ENCODE measurements around the gene POLK. TPM values are rescaled to one million over a fixed set of nuclear protein-coding genes. Genes with fewer than 3 reads are reported as not detected.
A peak's percentile ranks its signal among the peaks of the same experiment; 100 is the strongest.

Gene POLK
- total RNA-seq, 2 donors from 2014 or later = 13.7 to 16.8 TPM

- Histone ChIP-seq H3K27me3 (no peaks in the 10 kb centered on the region), H3K36me3 (no peaks in the 10 kb centered on the region), H3K4me3 (no peak overlapping the region), H3K4me1 (peaks cover 4% of the 10 kb centered on the region), H3K27ac (no peak overlapping the region), H3K9me3 (no peaks in the 10 kb centered on the region), H3K9ac (ENCODE audit: low read depth in 2 of 2, low read length in 2 of 2) (no peak overlapping the region)
- TF ChIP-seq, protein P1, sequence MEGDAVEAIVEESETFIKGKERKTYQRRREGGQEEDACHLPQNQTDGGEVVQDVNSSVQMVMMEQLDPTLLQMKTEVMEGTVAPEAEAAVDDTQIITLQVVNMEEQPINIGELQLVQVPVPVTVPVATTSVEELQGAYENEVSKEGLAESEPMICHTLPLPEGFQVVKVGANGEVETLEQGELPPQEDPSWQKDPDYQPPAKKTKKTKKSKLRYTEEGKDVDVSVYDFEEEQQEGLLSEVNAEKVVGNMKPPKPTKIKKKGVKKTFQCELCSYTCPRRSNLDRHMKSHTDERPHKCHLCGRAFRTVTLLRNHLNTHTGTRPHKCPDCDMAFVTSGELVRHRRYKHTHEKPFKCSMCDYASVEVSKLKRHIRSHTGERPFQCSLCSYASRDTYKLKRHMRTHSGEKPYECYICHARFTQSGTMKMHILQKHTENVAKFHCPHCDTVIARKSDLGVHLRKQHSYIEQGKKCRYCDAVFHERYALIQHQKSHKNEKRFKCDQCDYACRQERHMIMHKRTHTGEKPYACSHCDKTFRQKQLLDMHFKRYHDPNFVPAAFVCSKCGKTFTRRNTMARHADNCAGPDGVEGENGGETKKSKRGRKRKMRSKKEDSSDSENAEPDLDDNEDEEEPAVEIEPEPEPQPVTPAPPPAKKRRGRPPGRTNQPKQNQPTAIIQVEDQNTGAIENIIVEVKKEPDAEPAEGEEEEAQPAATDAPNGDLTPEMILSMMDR (IDR thresholded peaks at IDR 0.05) = no peak
- intact Hi-C loops (cut with DNase I) = loop anchor here (10.0 kb wide), 1 partner anchor 153 kb away; no protein-coding TSS in a partner anchor
- no peak for DNase-seq
These were observed 3.9 kb upstream of the POLK start for GRCh38 chr5:75507841-75508240.

- peak overlapping the region; percentile 87 for H3K4me3 ChIP-seq
- no peaks in the 10 kb centered on the region for H3K9me3 ChIP-seq
- intact Hi-C loops (cut with DNase I) = loop anchor here (10.0 kb wide), 1 partner anchor 155 kb away; no protein-coding TSS in a partner anchor
- H3K9ac ChIP-seq (ENCODE audit: low read depth in 2 of 2, low read length in 2 of 2) = peak overlapping the region in 1 of 2 donors; percentile 27
- TF ChIP-seq, protein P1 (IDR thresholded peaks at IDR 0.05) = no peak
- DNase-seq = no peak
- H3K36me3 ChIP-seq = no peaks in the 10 kb centered on the region
- no peak overlapping the region for H3K27ac ChIP-seq
- H3K27me3 ChIP-seq = no peaks in the 10 kb centered on the region
- H3K4me1 ChIP-seq = peaks cover 6% of the 10 kb centered on the region
These were observed 2.1 kb upstream of the POLK start for GRCh38 chr5:75509546-75509945.

- intact Hi-C loops (cut with DNase I) = loop anchor here (10.0 kb wide), 1 partner anchor 155 kb away; no protein-coding TSS in a partner anchor
- DNase-seq = peak; percentile 20
- H3K4me1 ChIP-seq = peaks cover 6% of the 10 kb centered on the region
These were observed 1.7 kb upstream of the POLK start for GRCh38 chr5:75509956-75510355.

GRCh38 chr5:75510417-75510835 is 1.3 kb upstream of the POLK start:
- H3K9ac ChIP-seq (ENCODE audit: low read depth in 2 of 2, low read length in 2 of 2) = peak overlapping the region; percentile 88 to 96
- no peaks in the 10 kb centered on the region for H3K9me3 ChIP-seq
- intact Hi-C loops (cut with DNase I) = no loop called here
- peak overlapping the region; percentile 91 for H3K27ac ChIP-seq
- no peak for DNase-seq
- H3K36me3 ChIP-seq = no peaks in the 10 kb centered on the region
- peak overlapping the region; percentile 87 for H3K4me3 ChIP-seq
- peaks cover 6% of the 10 kb centered on the region for H3K4me1 ChIP-seq
- H3K27me3 ChIP-seq = no peaks in the 10 kb centered on the region
- TF ChIP-seq, protein P1 (IDR thresholded peaks at IDR 0.05) = no peak

More at GRCh38 chr5:75509956-75510355, 1.7 kb upstream of the POLK start:
- Histone ChIP-seq H3K36me3 (no peaks in the 10 kb centered on the region), H3K27me3 (no peaks in the 10 kb centered on the region), H3K4me3 (peak overlapping the region; percentile 87), H3K9ac (ENCODE audit: low read depth in 2 of 2, low read length in 2 of 2) (peak overlapping the region in 1 of 2 donors; percentile 27), H3K27ac (peak overlapping the region; percentile 91), H3K9me3 (no peaks in the 10 kb centered on the region)
- TF ChIP-seq, protein P1 (IDR thresholded peaks at IDR 0.05) = no peak

DNA sequence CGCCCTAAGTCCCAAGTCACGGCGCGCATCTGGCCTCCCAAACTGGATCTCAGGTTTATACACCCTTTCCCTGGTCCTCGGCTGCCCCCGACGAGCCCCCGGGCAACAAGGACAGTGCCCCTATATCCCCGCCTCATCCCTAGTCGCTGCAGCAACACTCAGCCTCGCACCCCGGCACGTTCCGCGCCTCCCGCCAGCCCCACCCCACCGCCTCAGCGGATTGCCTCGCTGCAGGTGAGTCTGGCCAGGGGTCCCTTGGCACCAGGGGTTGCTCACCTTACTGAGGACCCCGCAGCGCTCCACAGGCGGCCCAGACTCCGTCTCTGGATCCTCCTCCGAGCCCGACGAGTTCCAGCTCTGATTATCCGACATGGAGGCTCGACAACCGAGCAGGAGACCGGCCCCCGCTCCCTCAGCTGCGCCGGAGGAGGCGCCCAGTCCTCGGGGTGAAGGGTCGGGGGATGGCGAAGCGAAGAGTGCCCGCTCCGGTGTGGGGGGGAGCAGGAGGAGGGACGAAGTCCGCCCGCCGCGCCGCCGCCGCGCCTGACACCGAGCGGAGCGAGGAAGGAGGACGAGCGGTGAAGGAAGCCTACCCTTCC is 756 bp upstream of the POLK start:
- H3K36me3 ChIP-seq = no peaks in the 10 kb centered on the region
- H3K9ac ChIP-seq (ENCODE audit: low read depth in 2 of 2, low read length in 2 of 2) = peak overlapping the region; percentile 88 to 96
- intact Hi-C loops (cut with DNase I) = no loop called here
- peaks cover 6% of the 10 kb centered on the region for H3K4me1 ChIP-seq
- TF ChIP-seq, protein P1 (IDR thresholded peaks at IDR 0.05) = no peak
- H3K27ac ChIP-seq = peak overlapping the region; percentile 91
- no peaks in the 10 kb centered on the region for H3K27me3 ChIP-seq
- DNase-seq = peak; percentile 63
- no peaks in the 10 kb centered on the region for H3K9me3 ChIP-seq
- H3K4me3 ChIP-seq = peak overlapping the region; percentile 87
